PC-3 (cell line): ENCODE data around the gene SPATA18. TPM values are rescaled to one million over a fixed set of nuclear protein-coding genes. Genes with fewer than 3 reads are reported as not detected.

ENCODE experiments used
- ATAC-seq: fragments of 200-7000 bp; cut with Tn5 transposase; 2 replicates; pipeline ENCODE4 v1.9.1; 2020; ENCODE audit warnings: mild to moderate bottlenecking, moderate library complexity
- BruUV-seq: library from RNA; stranded (reverse); fragments of 400-500 nt; replicated peaks from 2 replicates; lab custom pipeline; 2021; lab: Mats Ljungman, UMichigan
- CTCF ChIA-PET: fragments of 300-600 bp; sonication (Branson Sonifier 250); formaldehyde crosslinking; loops from one replicate; lab custom pipeline; 2022; ENCODE audit warnings: antibody characterized with exemption; lab: Charles Lee
- POLR2A ChIA-PET: fragments of 300-600 bp; sonication (Branson Sonifier 250); formaldehyde crosslinking; loops from one replicate; lab custom pipeline; 2022; ENCODE audit warnings: antibody characterized with exemption; ENCODE audit not compliant: unreplicated experiment; lab: Charles Lee
- DNase-seq: peaks from one replicate; pipeline ENCODE4 v3.0.0-alpha.2; 2015
- H2AFZ ChIP-seq: fragments of 300-600 bp; sonication (generic); 2 replicates; pipeline ENCODE4 v1.6.0; 2016; ENCODE audit warnings: antibody characterized with exemption, low read length
- H3F3A ChIP-seq: fragments of 300-600 bp; sonication (generic); one replicate; pipeline ENCODE4 v1.6.0; 2017; ENCODE audit warnings: antibody characterized with exemption, low read length, control low read depth, mild to moderate bottlenecking; ENCODE audit not compliant: unreplicated experiment
- H3K27ac ChIP-seq: fragments of 300-600 bp; sonication (generic); 2 replicates; pipeline ENCODE4 v1.5.1; 2016; ENCODE audit warnings: mild to moderate bottlenecking, low read length
- H3K27me3 ChIP-seq: fragments of 300-600 bp; sonication (generic); 2 replicates; pipeline ENCODE4 v1.6.1; 2016; ENCODE audit warnings: low read length, mixed read lengths
- H3K36me3 ChIP-seq: fragments of 300-600 bp; sonication (generic); 2 replicates; pipeline ENCODE4 v1.6.1; 2016; ENCODE audit warnings: low read depth, mixed run types, low read length, mixed read lengths
- H3K4me1 ChIP-seq: fragments of 300-600 bp; sonication (generic); 2 replicates; pipeline ENCODE4 v1.5.1; 2016; ENCODE audit warnings: low read length; ENCODE audit not compliant: insufficient read depth
- H3K4me2 ChIP-seq: fragments of 300-600 bp; sonication (generic); 2 replicates; pipeline ENCODE4 v1.6.0; 2016; ENCODE audit warnings: low read length
- H3K4me3 ChIP-seq: fragments of 300-600 bp; sonication (generic); 2 replicates; pipeline ENCODE4 v1.5.1; 2016; ENCODE audit warnings: mild to moderate bottlenecking, low read length, mixed read lengths
- H3K79me2 ChIP-seq: fragments of 300-600 bp; sonication (generic); 2 replicates; pipeline ENCODE4 v1.6.1; 2017; ENCODE audit warnings: low read length, mixed read lengths
- H3K9ac ChIP-seq: fragments of 300-600 bp; sonication (generic); 2 replicates; pipeline ENCODE4 v1.6.0; 2016; ENCODE audit warnings: mild to moderate bottlenecking, low read length
- H3K9me2 ChIP-seq: fragments of 300-600 bp; sonication (generic); replicated peaks from 2 replicates; pipeline ENCODE4 v1.6.1; 2016; ENCODE audit warnings: mixed run types, low read length, mixed read lengths
- H3K9me3 ChIP-seq: fragments of 300-600 bp; sonication (generic); 2 replicates; pipeline ENCODE4 v1.6.1; 2016; ENCODE audit warnings: low read length, mixed read lengths
- H4K20me1 ChIP-seq: fragments of 300-600 bp; sonication (generic); 2 replicates; pipeline ENCODE4 v1.6.1; 2016; ENCODE audit warnings: low read length, mixed read lengths
- EZH2 ChIP-seq: fragments of 300-600 bp; sonication (generic); IDR thresholded peaks from one replicate; pipeline ENCODE4 v1.6.1; 2017; ENCODE audit warnings: antibody characterized with exemption, mild to moderate bottlenecking, low read length; ENCODE audit not compliant: unreplicated experiment
- EZH2phosphoT487 ChIP-seq: fragments of 300-600 bp; sonication (generic); IDR thresholded peaks from 2 replicates; pipeline ENCODE4 v1.6.1; 2018; ENCODE audit warnings: mild to moderate bottlenecking, antibody characterized with exemption, low read length, borderline replicate concordance
- intact Hi-C: fragments of 100-400 bp; cut with micrococcal nuclease; formaldehyde crosslinking; loops from 2 replicates; pipeline ENCODE4 v1.9.0; 2023
- total RNA-seq: library from RNA; depleted of rRNA; stranded (reverse); fragments of >200 nt; gene quantifications from 2 replicates; pipeline ENCODE4 v1.2.3, GENCODE V29; 2014
- TF ChIP-seq, protein P1 (sequence below): fragments of 300-600 bp; sonication (generic); conservative IDR thresholded peaks from 2 replicates; pipeline ENCODE4 v1.5.1; 2017; ENCODE audit warnings: antibody characterized with exemption, low read depth, mild to moderate bottlenecking, low read length

SPATA18 gene
- total RNA-seq, 1 experiment from 2014 or later, result not detected

DNA sequence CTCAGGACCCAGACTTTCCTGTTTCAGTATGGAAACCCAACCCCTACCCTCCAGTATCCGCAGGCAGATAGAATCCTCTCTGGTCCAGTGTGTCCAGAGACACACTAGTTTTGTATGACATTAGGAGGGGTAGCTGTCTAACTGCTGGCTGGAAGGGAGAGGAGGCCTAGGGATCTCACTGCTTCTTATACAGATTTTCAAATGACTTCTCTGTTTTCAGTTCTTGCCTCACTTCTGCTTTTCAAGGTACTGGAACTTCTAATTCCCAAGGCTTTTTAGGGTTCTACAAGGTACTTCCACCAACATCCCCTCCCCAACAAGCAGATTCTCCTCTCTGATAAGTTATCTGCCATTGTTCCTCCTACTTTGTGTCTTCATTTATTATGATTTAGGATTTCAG, 19.1 kb upstream of the SPATA18 start:
- peaks cover 30% of the 10 kb centered on the region for H3K36me3 ChIP-seq
- no peaks in the 10 kb centered on the region for H4K20me1 ChIP-seq
- H3K9me3 ChIP-seq, result no peaks in the 10 kb centered on the region
- peaks cover 37% of the 10 kb centered on the region for H3K79me2 ChIP-seq
- H3F3A ChIP-seq, result peaks cover 4% of the 10 kb centered on the region
- no peak overlapping the region for H3K4me3 ChIP-seq
- H3K9ac ChIP-seq, result no peak overlapping the region
- no TSS peak for BruUV-seq
- CTCF ChIA-PET, result no interaction called here
- no peak overlapping the region for H3K27ac ChIP-seq
- H3K9me2 ChIP-seq, result no peaks in the 10 kb centered on the region
- H2AFZ ChIP-seq, result no peak overlapping the region
- POLR2A ChIA-PET, result no interaction called here
- intact Hi-C loops, result loop anchor here (10.0 kb wide), 1 partner anchor 143 kb away; no protein-coding TSS in a partner anchor
- no peak for ATAC-seq
- no peak overlapping the region for H3K4me2 ChIP-seq
- DNase-seq, result no peak
- H3K27me3 ChIP-seq, result no peaks in the 10 kb centered on the region
- peaks cover 21% of the 10 kb centered on the region for H3K4me1 ChIP-seq
- no peak for TF ChIP-seq EZH2
- no peak for TF ChIP-seq EZH2phosphoT487
- TF ChIP-seq, protein P1, sequence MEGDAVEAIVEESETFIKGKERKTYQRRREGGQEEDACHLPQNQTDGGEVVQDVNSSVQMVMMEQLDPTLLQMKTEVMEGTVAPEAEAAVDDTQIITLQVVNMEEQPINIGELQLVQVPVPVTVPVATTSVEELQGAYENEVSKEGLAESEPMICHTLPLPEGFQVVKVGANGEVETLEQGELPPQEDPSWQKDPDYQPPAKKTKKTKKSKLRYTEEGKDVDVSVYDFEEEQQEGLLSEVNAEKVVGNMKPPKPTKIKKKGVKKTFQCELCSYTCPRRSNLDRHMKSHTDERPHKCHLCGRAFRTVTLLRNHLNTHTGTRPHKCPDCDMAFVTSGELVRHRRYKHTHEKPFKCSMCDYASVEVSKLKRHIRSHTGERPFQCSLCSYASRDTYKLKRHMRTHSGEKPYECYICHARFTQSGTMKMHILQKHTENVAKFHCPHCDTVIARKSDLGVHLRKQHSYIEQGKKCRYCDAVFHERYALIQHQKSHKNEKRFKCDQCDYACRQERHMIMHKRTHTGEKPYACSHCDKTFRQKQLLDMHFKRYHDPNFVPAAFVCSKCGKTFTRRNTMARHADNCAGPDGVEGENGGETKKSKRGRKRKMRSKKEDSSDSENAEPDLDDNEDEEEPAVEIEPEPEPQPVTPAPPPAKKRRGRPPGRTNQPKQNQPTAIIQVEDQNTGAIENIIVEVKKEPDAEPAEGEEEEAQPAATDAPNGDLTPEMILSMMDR, result no peak

DNA sequence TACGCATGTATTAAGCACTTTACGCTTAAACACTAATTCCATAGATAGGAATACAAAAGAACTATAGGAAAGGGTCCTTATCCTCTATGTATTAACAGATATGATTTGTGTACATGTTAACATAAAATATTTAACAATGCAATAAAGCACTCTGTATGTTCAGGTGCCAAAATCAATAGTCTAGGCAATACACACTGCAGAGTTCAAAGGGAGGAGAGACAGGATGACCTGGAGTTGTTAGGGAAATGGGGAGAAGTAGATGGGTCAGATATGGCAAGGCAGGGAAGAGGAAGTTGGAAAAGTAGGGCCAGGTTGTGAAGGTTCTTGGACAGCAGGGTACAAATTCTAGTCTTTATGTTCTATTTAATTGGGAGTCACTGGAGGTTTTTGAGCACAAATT, 15.9 kb upstream of the SPATA18 start:
- POLR2A ChIA-PET, result no interaction called here
- H3K9me2 ChIP-seq, result no peaks in the 10 kb centered on the region

More for the DNA sequence above, 15.9 kb upstream of the SPATA18 start:
- Histone ChIP-seq H2AFZ (no peak overlapping the region), H3K36me3 (peaks cover 15% of the 10 kb centered on the region; the same call in 1 of the 2 replicates), H3K9me3 (no peaks in the 10 kb centered on the region), H3K27ac (no peak overlapping the region), H3K4me2 (no peak overlapping the region), H3K27me3 (no peaks in the 10 kb centered on the region), H3F3A (no peaks in the 10 kb centered on the region), H3K79me2 (peaks cover 44% of the 10 kb centered on the region), H4K20me1 (no peaks in the 10 kb centered on the region), H3K9ac (no peak overlapping the region), H3K4me1 (peaks cover 17% of the 10 kb centered on the region), H3K4me3 (no peak overlapping the region)
- ATAC-seq (no peak), DNase-seq (no peak)
- CTCF ChIA-PET, result no interaction called here
- TF ChIP-seq EZH2 (no peak), EZH2phosphoT487 (no peak)
- TF ChIP-seq, protein P1, result no peak
- intact Hi-C loops, result loop anchor here (10.0 kb wide), 1 partner anchor 140 kb away; no protein-coding TSS in a partner anchor
- BruUV-seq, result no TSS peak
